Neural progenitor cell (in vitro differentiated cells): ENCODE measurements around the gene TGFBR3. TPM values are rescaled to one million over a fixed set of nuclear protein-coding genes. Genes with fewer than 3 reads are reported as not detected.

Source experiments
- DNase-seq: peaks from one replicate; pipeline ENCODE4 v3.0.0-alpha.2; 2016; ENCODE audit warnings: low spot score
- H2AFZ ChIP-seq: fragments of 200-600 bp; sonication (generic); replicated peaks from 2 replicates; pipeline ENCODE4 v1.6.1; 2016; ENCODE audit warnings: antibody characterized with exemption
- H3F3A ChIP-seq: fragments of 200-600 bp; sonication (generic); 2 replicates; pipeline ENCODE4 v1.6.1; 2016; ENCODE audit warnings: antibody characterized with exemption, low read depth
- H3K27ac ChIP-seq: fragments of 200-600 bp; sonication (generic); 2 replicates; pipeline ENCODE4 v1.5.1; 2016; ENCODE audit warnings: mild to moderate bottlenecking
- H3K27me3 ChIP-seq: fragments of 200-600 bp; sonication (generic); 2 replicates; pipeline ENCODE4 v1.6.1; 2016; ENCODE audit warnings: mild to moderate bottlenecking, moderate library complexity
- H3K36me3 ChIP-seq: fragments of 200-600 bp; sonication (generic); 2 replicates; pipeline ENCODE4 v1.5.1; 2016
- H3K4me1 ChIP-seq: fragments of 200-600 bp; sonication (generic); 2 replicates; pipeline ENCODE4 v1.6.1; 2016; ENCODE audit warnings: mixed run types
- H3K4me2 ChIP-seq: fragments of 200-600 bp; sonication (generic); 2 replicates; pipeline ENCODE4 v1.6.1; 2016
- H3K4me3 ChIP-seq: fragments of 200-600 bp; sonication (generic); 2 replicates; pipeline ENCODE4 v1.5.1; 2016
- H3K79me2 ChIP-seq: fragments of 200-600 bp; sonication (generic); 2 replicates; pipeline ENCODE4 v1.6.1; 2016; ENCODE audit warnings: low read depth
- H3K9ac ChIP-seq: fragments of 200-600 bp; sonication (generic); 2 replicates; pipeline ENCODE4 v1.6.1; 2016
- H3K9me3 ChIP-seq: fragments of 200-600 bp; sonication (generic); 2 replicates; pipeline ENCODE4 v1.5.1; 2016; ENCODE audit warnings: low read depth
- H4K20me1 ChIP-seq: fragments of 200-600 bp; sonication (generic); 2 replicates; pipeline ENCODE4 v1.6.1; 2016; ENCODE audit warnings: low read depth
- H3K27ac Mint-ChIP-seq: 3 replicates; pipeline ENCODE4 v1.8.0; 2021; ENCODE audit warnings: mixed read lengths
- H3K27me3 Mint-ChIP-seq: 2 replicates; pipeline ENCODE4 v1.8.0; 2022; ENCODE audit warnings: low read depth, mild to moderate bottlenecking, inconsistent platforms, moderate library complexity, mixed read lengths; ENCODE audit not compliant: insufficient read depth
- H3K36me3 Mint-ChIP-seq: 3 replicates; pipeline ENCODE4 v1.8.0; 2021; ENCODE audit warnings: mixed read lengths
- H3K4me1 Mint-ChIP-seq: 3 replicates; pipeline ENCODE4 v1.8.0; 2021; ENCODE audit warnings: mixed read lengths
- H3K4me3 Mint-ChIP-seq: 3 replicates; pipeline ENCODE4 v1.8.0; 2021; ENCODE audit warnings: mild to moderate bottlenecking, moderate library complexity, mixed read lengths
- H3K9me3 Mint-ChIP-seq: 3 replicates; pipeline ENCODE4 v1.8.0; 2020; ENCODE audit warnings: mixed read lengths
- EZH2 ChIP-seq: fragments of 200-600 bp; sonication (generic); IDR thresholded peaks from 2 replicates; pipeline ENCODE4 v1.6.1; 2017; ENCODE audit warnings: antibody characterized with exemption, mild to moderate bottlenecking, moderate library complexity
- EZH2phosphoT487 ChIP-seq: fragments of 200-600 bp; sonication (generic); IDR thresholded peaks from 2 replicates; pipeline ENCODE4 v1.6.1; 2017; ENCODE audit warnings: antibody characterized with exemption
- total RNA-seq: library from RNA; depleted of rRNA; stranded (reverse); fragments of >200 nt; gene quantifications from 2 replicates; pipeline ENCODE4 v1.2.3, GENCODE V29; 2015; ENCODE audit warnings: low replicate concordance
- TF ChIP-seq, protein P1 (sequence below): fragments of 200-600 bp; sonication (generic); IDR thresholded peaks from 2 replicates; pipeline ENCODE4 v1.5.1; 2017; ENCODE audit warnings: antibody characterized with exemption, mild to moderate bottlenecking

Gene TGFBR3
- total RNA-seq, 1 donor from 2014 or later, result 11.8 TPM

DNA sequence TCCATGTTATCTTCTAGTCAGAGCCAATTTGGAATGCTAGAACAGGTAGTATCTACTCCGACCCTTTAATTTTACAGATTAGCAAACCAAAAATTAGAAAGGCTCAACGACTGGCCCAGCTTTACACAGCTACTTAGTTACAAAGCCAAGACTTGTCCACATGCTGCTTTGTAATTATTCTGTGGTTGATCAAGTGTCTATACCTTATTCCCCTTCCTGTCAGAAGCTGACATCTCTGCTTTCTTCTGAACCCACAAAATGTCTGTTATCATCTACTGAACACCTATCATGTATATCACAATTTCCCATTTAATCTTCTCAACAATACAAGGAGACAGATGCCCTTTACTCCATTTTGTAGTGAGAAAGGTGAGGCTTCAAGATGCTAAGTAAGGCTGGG lies 15.6 kb downstream of the TGFBR3 start:
- no peak overlapping the region for H2AFZ ChIP-seq
- no peaks in the 10 kb centered on the region for H3K9me3 ChIP-seq
- H3K36me3 ChIP-seq, result no peaks in the 10 kb centered on the region
- TF ChIP-seq EZH2phosphoT487 (no peak), EZH2 (no peak)
- TF ChIP-seq, protein P1, sequence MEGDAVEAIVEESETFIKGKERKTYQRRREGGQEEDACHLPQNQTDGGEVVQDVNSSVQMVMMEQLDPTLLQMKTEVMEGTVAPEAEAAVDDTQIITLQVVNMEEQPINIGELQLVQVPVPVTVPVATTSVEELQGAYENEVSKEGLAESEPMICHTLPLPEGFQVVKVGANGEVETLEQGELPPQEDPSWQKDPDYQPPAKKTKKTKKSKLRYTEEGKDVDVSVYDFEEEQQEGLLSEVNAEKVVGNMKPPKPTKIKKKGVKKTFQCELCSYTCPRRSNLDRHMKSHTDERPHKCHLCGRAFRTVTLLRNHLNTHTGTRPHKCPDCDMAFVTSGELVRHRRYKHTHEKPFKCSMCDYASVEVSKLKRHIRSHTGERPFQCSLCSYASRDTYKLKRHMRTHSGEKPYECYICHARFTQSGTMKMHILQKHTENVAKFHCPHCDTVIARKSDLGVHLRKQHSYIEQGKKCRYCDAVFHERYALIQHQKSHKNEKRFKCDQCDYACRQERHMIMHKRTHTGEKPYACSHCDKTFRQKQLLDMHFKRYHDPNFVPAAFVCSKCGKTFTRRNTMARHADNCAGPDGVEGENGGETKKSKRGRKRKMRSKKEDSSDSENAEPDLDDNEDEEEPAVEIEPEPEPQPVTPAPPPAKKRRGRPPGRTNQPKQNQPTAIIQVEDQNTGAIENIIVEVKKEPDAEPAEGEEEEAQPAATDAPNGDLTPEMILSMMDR, result no peak
- H3K9ac ChIP-seq, result no peak overlapping the region
- H3K36me3 Mint-ChIP-seq, result no peaks in the 10 kb centered on the region
- DNase-seq, result no peak
- no peak overlapping the region for H3K4me3 Mint-ChIP-seq
- peaks cover 18% of the 10 kb centered on the region for H3K79me2 ChIP-seq
- peaks cover 15% of the 10 kb centered on the region for H3K4me1 Mint-ChIP-seq
- H3K4me3 ChIP-seq, result no peak overlapping the region
- H3K27ac Mint-ChIP-seq, result no peak overlapping the region
- H3K27me3 ChIP-seq, result no peaks in the 10 kb centered on the region
- H4K20me1 ChIP-seq, result no peaks in the 10 kb centered on the region
- peaks cover 7% of the 10 kb centered on the region for H3K27me3 Mint-ChIP-seq
- H3K4me2 ChIP-seq, result no peak overlapping the region
- H3F3A ChIP-seq, result peaks cover 6% of the 10 kb centered on the region
- no peak overlapping the region for H3K27ac ChIP-seq
- H3K4me1 ChIP-seq, result peaks cover 15% of the 10 kb centered on the region
- no peaks in the 10 kb centered on the region for H3K9me3 Mint-ChIP-seq

DNA sequence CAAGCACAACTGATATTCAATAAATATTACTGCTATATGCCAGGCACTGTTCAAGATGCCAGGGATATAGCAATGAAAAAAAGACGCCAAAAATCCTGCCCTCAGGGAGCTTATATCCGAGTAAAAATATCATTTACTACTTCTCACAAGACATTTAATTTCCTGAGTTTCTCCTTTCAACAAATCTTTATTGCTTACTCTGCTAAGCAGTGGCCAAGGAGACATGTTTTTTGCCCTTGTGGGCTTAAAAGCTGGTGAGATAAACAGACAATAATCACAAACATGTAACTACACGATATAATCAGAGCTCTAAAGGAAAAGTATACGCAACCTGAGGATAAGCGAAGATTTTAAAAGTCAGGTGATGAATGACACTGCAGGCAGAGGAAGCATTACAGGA lies 19.5 kb downstream of the TGFBR3 start:
- no peaks in the 10 kb centered on the region for H3F3A ChIP-seq
- no peak overlapping the region for H3K9ac ChIP-seq
- peaks cover 17% of the 10 kb centered on the region for H3K79me2 ChIP-seq
- no peaks in the 10 kb centered on the region for H3K36me3 ChIP-seq
- Mint-ChIP-seq H3K4me1 (peaks cover 12% of the 10 kb centered on the region), H3K27me3 (peaks cover 4% of the 10 kb centered on the region), H3K36me3 (no peaks in the 10 kb centered on the region), H3K4me3 (no peak overlapping the region), H3K9me3 (no peaks in the 10 kb centered on the region), H3K27ac (no peak overlapping the region)
- H3K27ac ChIP-seq, result no peak overlapping the region
- no peak overlapping the region for H2AFZ ChIP-seq
- no peaks in the 10 kb centered on the region for H3K27me3 ChIP-seq
- peaks cover 4% of the 10 kb centered on the region for H3K4me1 ChIP-seq
- no peaks in the 10 kb centered on the region for H4K20me1 ChIP-seq
- no peak for TF ChIP-seq EZH2phosphoT487
- no peak for TF ChIP-seq EZH2
- no peaks in the 10 kb centered on the region for H3K9me3 ChIP-seq
- H3K4me2 ChIP-seq, result no peak overlapping the region
- H3K4me3 ChIP-seq, result no peak overlapping the region
- DNase-seq, result no peak

DNA sequence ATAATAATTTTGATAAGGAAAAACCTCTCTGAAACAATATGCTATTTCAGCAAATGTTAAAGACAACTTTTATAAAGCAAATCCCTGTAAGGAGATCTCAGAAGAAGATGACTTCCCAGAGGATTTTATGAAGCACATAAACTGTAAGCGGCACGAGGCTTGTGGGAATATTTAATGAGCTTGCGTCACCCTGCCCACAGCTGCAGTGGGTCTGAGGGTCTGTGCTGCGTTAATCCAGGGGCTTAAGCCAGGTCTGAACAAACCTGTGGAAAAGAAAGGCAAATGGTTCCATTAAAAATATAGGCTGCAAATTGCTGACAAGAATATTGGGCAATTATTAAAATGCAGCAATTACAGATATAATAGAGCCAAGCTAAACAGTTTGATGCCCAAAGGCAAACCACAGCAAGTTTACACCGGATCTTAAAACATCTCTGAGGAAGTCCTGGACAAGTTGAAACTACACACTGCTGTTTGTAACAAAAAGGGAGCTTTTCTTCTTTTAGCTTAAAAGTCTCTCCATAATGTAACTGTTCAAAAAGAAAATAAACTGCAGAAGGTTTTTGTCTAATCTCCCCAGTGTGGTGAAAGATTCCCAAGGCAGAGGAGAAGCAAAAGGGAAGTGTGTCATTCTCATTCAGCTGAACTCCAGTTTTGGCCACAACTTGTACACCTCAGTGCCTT lies 21.8 kb downstream of the TGFBR3 start:
- Histone ChIP-seq H3F3A (no peaks in the 10 kb centered on the region), H4K20me1 (no peaks in the 10 kb centered on the region), H3K79me2 (peaks cover 7% of the 10 kb centered on the region), H3K4me3 (no peak overlapping the region), H3K9me3 (no peaks in the 10 kb centered on the region), H3K9ac (no peak overlapping the region), H2AFZ (no peak overlapping the region), H3K4me1 (peaks cover 4% of the 10 kb centered on the region), H3K27ac (no peak overlapping the region), H3K4me2 (no peak overlapping the region), H3K36me3 (no peaks in the 10 kb centered on the region), H3K27me3 (no peaks in the 10 kb centered on the region)
- Mint-ChIP-seq H3K36me3 (no peaks in the 10 kb centered on the region), H3K27ac (no peak overlapping the region), H3K27me3 (peaks cover 2% of the 10 kb centered on the region), H3K4me3 (no peak overlapping the region), H3K9me3 (no peaks in the 10 kb centered on the region), H3K4me1 (peaks cover 12% of the 10 kb centered on the region)
- no peak for DNase-seq
- TF ChIP-seq EZH2phosphoT487 (no peak), EZH2 (no peak)
- TF ChIP-seq, protein P1, result no peak

DNA sequence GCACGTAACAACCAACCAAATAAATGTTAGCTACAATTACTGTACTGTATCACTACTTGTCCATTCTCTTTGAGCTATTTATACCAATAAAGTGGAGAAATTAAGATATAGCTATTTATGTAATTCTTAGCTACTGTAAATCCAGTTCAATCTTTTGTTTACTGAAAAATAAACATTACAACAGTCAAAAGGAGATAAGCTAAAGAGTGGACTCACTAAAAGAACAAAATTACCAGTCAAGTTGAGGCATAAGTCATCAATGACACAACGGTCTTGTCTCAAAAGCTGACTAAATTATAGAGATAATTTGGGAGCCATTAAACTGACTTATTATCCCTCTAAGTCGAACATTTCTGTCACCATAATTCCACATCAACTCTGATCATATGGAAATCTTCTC lies 22.5 kb downstream of the TGFBR3 start:
- no peaks in the 10 kb centered on the region for H3K36me3 Mint-ChIP-seq
- H3K4me1 ChIP-seq, result peaks cover 4% of the 10 kb centered on the region
- no peaks in the 10 kb centered on the region for H3K36me3 ChIP-seq
- H3K27ac ChIP-seq, result no peak overlapping the region
- no peak overlapping the region for H3K4me2 ChIP-seq
- H3K9ac ChIP-seq, result no peak overlapping the region
- H3K9me3 Mint-ChIP-seq, result no peaks in the 10 kb centered on the region
- H3K79me2 ChIP-seq, result peaks cover 7% of the 10 kb centered on the region
- H3K27ac Mint-ChIP-seq, result no peak overlapping the region
- H3K4me3 Mint-ChIP-seq, result no peak overlapping the region
- H3K27me3 ChIP-seq, result no peaks in the 10 kb centered on the region
- H3K4me1 Mint-ChIP-seq, result peaks cover 12% of the 10 kb centered on the region
- no peak for DNase-seq
- TF ChIP-seq, protein P1, result no peak
- TF ChIP-seq EZH2 (no peak), EZH2phosphoT487 (no peak)
- no peak overlapping the region for H2AFZ ChIP-seq
- no peaks in the 10 kb centered on the region for H4K20me1 ChIP-seq
- H3F3A ChIP-seq, result no peaks in the 10 kb centered on the region
- H3K9me3 ChIP-seq, result no peaks in the 10 kb centered on the region
- no peak overlapping the region for H3K4me3 ChIP-seq
- H3K27me3 Mint-ChIP-seq, result peaks cover 2% of the 10 kb centered on the region
